ENCODE measurements around the gene CLEC12A.
"Not testable (repeated sequence)": the region's sequence is repeated elsewhere in the genome, so short reads cannot be mapped to it uniquely, and the experiment has no call there.

CLEC12A gene

GRCh38 chr12:9969673-9970072 lies 1.5 kb upstream of the CLEC12A start:
- DNase-seq (ENCODE audit: low read depth) = no peak

GRCh38 chr12:9973949-9974348 lies 2.7 kb downstream of the CLEC12A start:
- DNase-seq (ENCODE audit: low read depth) = no peak

GRCh38 chr12:9974731-9975130 lies 3.5 kb downstream of the CLEC12A start:
- DNase-seq (ENCODE audit: low read depth) = not testable (repeated sequence)

GRCh38 chr12:9975614-9976013 lies 4.4 kb downstream of the CLEC12A start:
- no peak for DNase-seq (ENCODE audit: low read depth)

GRCh38 chr12:9976626-9977025 lies 5.4 kb downstream of the CLEC12A start:
- not testable (repeated sequence) for DNase-seq (ENCODE audit: low read depth)

GRCh38 chr12:9977916-9978315 lies 6.7 kb downstream of the CLEC12A start:
- no peak for DNase-seq (ENCODE audit: low read depth)

- DNase-seq (ENCODE audit: low read depth) = no peak
These were observed 8.9 kb downstream of the CLEC12A start for GRCh38 chr12:9980126-9980525.

GRCh38 chr12:9991876-9992275 lies 20.7 kb downstream of the CLEC12A start:
- DNase-seq (ENCODE audit: low read depth) = no peak

- DNase-seq (ENCODE audit: low read depth) = no peak
These were observed 21.1 kb downstream of the CLEC12A start for GRCh38 chr12:9992296-9992695.

GRCh38 chr12:9999016-9999415 lies 27.8 kb downstream of the CLEC12A start, which contains the start of gene CLEC1B:
Gene CLEC1B (minus strand): TSS chr12:9999121. CDS start chr12:9999100, 21 bp downstream.
- no peak for DNase-seq (ENCODE audit: low read depth)

GRCh38 chr12:10001171-10001776 lies 30.1 kb downstream of the CLEC12A start:
- DNase-seq (ENCODE audit: low read depth) = no peak

GRCh38 chr12:10012630-10013330 lies 41.6 kb downstream of the CLEC12A start:
- DNase-seq (ENCODE audit: low read depth) = no peak

GRCh38 chr12:10015450-10015849 lies 44.2 kb downstream of the CLEC12A start:
- no peak for DNase-seq (ENCODE audit: low read depth)

- DNase-seq (ENCODE audit: low read depth) = peak; percentile 65
These were observed 45.7 kb downstream of the CLEC12A start for GRCh38 chr12:10016881-10017280.

GRCh38 chr12:10018386-10018785 lies 47.2 kb downstream of the CLEC12A start:
- no peak for DNase-seq (ENCODE audit: low read depth)

- DNase-seq (ENCODE audit: low read depth) = no peak
These were observed 50.1 kb downstream of the CLEC12A start for GRCh38 chr12:10021342-10021741.

- DNase-seq (ENCODE audit: low read depth) = no peak
These were observed 54.0 kb downstream of the CLEC12A start for GRCh38 chr12:10025236-10025635.

GRCh38 chr12:10026666-10027065 lies 55.5 kb downstream of the CLEC12A start:
- not testable (repeated sequence) for DNase-seq (ENCODE audit: low read depth)

GRCh38 chr12:10027311-10027710 lies 56.1 kb downstream of the CLEC12A start:
- DNase-seq (ENCODE audit: low read depth) = peak; percentile 78

- peak; percentile 67 for DNase-seq (ENCODE audit: low read depth)
These were observed 56.5 kb downstream of the CLEC12A start for GRCh38 chr12:10027721-10028120.

- DNase-seq (ENCODE audit: low read depth) = no peak
These were observed 59.2 kb downstream of the CLEC12A start, which contains the start of gene CLEC9A for GRCh38 chr12:10030446-10030845. Gene CLEC9A (plus strand): TSS chr12:10030682. CDS start chr12:10052688, 22,006 bp downstream.

- peak; percentile 88 for DNase-seq (ENCODE audit: low read depth)
These were observed 60.1 kb downstream of the CLEC12A start for GRCh38 chr12:10031321-10031720.

GRCh38 chr12:10031771-10032175 lies 60.6 kb downstream of the CLEC12A start:
- DNase-seq (ENCODE audit: low read depth) = peak; percentile 96
